HG02840 (cell line): Measurements from ENCODE around the gene NCS1.

Source experiments
- ATAC-seq: cut with Tn5 transposase; IDR thresholded peaks from one replicate; pipeline ENCODE4 v1.9.1; 2021; ENCODE audit warnings: mild to moderate bottlenecking, moderate library complexity, moderate number of reproducible peaks; ENCODE audit not compliant: unreplicated experiment, low FRiP score

NCS1 gene

DNA sequence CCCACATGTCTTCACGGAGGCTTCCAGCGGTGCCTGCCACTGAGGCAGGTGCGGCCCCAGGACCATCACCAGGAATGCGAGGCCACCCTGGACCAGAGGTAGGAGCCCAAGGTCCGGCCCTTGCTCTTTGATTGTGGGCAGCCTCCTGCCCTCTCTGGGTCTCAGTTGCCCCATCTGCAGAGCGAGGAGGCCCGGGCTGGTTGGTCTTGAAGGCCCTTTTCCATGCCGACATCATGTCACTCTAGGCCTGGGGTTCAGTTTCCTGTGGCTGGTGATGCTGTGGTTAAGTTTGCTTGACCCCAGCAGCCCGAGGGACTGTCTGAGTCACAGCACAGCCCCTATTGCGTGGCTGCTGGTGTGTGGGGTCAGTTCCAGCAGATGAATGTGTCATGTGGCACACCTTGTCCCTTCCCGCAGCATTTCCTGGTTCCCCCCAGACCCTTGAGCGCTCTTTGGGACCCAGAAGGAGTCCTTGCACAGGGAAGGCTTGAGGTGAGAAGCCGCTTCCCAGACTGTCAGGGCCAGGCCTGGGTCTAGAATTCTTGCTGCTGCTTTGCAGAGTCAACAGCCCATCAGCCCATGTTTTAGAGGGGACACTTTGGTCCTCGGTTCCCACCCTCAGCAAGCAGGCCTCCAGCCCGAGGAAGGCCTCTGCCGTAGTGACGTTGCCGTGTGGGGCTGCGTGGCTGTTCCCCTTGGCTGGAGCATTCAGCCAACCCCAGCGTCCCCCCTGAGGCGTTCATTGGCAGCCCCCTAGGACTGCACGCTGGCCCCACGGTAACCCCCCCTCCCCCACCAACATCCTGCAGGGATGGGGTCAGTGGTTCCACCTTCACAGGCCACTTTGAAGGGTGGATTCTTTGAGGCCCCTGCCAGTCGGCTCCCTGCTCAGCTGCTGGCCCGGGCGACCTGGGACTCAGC is 62.4 kb downstream of the NCS1 start:
- ATAC-seq = no peak

DNA sequence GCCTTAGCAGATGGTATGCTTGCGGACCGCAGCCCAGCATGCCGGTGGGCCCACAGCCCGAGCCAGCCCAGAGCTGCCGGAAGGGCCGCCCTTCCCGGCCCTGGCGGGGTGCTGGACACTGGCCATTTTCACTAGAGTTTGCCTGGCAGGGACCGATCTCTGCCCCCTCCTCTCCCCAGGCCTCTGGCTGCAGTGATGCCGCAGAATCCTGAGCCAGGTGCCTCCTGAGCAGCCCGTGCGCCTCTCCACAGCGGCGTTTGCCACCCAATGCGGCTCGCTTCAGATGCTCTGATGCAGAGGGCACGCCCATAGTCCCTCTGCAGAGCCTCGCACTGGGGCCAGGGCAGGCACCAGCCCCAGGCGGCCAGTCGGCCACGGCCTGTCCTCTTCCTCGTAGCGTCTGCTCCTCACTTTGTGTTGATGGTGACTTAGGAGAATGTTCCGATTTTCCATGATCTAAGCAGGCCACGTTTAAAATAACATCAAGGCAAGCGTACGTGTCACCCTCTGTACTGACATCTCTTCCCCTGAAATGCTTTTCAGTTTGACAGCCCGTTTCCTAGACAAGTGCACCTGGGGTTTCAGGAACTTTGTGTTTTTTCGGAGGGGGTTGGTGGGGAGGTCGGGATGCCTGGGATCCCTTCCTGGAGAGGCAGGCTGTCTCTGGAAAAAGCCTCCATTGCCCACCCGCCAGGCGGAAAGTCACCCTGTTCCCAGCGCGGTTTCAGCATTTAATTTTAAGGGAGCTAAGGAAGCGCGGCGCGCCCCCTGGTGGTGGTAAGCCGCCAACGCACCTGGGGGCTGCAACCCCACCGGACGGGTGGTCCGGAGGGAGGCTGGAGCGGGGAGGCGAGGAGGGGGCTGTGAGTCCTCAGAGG is 63.6 kb downstream of the NCS1 start:
- ATAC-seq = no peak

DNA sequence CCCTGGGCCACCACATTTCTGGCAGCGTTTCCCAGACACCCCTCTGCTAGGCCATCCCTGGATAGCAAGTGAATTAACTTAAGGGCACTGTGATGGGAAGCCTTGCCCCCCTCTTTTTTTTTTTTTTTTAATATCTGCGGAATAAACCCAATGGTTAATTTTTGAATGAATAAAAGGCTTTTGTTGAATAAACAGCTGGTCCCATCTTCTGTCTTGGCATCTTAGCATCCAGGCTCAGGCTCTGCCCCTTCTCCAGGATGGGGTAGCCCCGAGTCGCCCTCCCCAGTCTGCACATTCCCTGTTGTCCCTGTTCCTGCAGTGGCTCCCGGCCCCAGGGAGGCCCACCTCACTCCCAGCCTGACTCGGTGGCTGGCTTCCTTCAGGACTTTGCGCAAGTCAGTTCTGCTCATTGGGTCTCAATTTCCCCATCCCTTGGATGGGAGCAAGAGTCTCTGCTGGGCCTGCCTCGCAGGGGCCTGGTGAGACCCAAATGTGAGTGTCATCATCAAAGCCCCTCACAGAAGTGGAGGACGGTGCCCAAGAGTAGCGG is 64.3 kb downstream of the NCS1 start:
- no peak for ATAC-seq

DNA sequence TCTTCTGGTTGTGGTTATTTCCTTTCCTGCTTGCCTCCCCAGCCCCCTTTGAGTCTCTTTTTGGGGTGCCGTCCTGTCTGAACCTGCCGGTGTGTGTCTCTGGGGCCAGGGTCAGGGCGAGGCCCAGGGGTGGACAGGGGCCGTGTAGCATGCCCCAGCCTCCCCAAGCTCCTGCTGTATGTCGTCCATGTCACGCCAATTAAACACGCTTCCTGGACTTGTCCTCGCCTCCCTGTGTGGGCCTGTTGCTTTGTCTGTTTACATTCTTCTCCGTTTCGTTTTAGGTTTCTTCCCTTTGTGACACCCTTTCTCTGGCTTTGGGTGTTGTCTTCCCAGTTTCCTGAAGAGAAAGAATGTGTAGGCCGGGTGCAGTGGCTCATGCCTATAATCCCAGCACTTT is 64.9 kb downstream of the NCS1 start:
- ATAC-seq = no peak

DNA sequence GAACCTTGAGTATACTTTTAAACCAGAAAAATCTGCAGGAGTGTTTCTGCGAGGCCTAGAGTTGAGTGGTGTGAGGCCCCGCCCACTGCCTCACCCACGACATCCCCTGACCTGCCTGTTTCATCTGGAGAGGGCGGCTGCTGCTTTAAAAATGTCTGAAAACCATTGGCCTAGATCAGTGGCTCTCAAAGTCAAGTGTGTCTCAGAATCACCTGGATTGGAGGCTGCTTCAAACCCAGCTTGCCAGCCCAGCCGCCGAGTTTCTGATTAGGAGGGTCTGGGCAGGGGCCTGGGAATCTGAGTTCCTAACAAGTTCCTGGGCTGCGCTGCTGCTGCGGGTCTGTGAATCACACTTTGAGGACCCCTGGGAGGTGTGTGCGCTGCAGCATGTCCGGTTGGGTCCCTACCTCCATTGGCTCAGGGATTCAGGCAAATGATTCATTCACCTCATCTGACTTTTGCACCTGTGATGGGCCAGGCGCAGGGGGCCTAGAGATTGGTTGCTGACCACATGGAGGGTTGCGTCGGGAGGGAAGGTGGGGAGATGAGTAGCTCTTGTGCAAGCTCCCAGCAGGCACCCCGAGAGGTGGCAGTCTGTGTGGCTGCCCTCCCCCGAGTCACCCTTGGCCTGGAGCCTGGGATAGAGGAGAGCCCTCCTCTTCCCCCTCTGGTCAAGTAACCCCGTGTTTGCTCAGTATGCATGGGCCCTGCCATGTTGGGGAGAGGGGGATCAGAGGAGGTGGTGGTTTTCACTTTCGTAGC is 65.7 kb downstream of the NCS1 start:
- ATAC-seq = no peak

DNA sequence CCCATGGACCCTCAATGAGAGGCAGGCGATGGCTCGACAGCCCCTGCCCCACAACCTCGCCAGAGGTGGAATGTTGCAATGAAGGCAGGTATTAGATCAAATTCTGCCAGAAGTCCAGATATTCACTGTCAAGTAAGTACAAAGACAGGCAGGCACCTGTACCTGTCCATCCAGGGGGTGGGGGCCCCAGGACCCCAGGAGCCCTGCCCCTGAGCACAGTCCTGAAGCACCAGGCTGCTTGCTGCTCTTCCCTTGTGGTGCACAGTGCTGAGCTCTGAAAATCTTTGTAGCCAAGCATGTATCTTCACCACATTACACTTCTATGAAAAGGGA is 67.1 kb downstream of the NCS1 start:
- ATAC-seq = no peak

DNA sequence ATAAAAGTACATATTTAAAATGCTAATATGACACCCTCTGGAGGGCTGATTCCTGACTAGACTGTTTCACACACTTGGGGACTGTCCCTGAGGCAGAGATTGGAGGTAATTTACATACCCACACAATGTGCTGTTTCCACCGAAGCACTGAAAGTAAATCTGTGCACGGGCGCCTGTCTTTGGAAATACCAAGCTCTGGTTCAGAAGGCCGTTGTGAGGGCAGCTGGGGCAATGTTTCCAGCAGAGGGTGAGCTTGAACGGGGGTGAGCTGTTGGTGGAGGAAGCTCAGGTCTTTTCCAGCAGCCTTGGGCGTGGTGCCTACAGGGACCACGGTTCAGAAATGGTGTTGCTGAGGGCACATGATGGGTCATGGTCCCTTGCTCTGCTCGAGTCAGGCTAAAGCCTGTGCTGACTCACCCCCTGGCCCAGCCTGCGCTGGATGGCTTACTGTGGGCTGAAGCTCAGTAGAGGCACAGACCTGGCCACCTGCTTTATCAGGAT is 67.6 kb downstream of the NCS1 start:
- no peak for ATAC-seq

DNA sequence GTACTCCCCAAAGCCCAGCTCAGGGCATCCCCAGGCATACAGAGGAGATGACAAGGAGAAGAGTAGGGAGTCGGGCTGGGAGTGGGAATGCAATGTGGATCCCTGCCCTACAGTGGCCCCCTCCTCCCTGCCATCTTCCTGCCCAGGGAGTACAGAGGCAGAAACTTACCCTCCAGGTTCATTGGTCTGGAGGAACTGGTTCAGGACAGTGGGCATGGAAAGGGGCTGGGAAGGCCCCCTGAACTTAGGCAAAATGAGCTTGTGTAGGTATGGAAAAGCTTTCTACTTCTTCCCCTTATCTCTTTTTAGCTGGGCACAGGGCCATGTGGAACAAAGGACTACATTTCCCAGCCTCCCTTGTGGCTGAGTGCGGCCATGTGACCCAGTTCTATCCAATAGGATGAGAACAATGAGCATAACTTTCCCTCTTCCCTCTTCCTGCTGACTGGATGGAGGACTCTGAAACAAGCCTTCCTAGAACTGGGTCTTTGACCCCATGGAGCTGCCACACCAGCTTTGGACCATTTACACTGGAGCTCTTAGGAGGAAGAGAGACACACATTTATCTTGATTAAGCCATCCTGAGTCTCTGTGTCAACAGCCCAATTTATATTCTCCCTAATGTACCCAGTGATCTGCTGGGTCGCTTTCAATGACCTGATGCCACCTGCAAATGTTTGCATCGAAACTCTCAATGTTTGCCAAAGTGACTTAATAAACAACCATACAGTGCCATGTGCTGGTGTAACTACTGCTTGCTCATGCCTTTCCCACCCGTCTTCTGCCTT is 68.4 kb downstream of the NCS1 start:
- ATAC-seq = no peak

DNA sequence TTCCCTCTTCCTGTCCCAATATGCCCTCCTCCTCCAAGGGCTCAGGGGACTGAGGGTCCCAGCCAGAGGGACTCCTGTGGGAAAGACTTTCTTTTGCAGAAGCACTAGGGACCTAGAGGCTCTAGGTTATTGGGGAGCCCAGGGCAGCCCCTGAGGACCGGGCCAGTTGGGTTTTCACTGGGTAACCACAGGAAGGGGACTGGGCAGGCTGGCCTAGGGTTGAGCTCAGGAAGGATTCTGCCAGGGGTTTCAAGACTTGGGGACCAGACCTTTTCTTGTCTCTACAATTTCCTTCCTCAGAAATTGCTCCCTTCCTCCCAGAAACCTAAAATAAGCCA is 69.0 kb downstream of the NCS1 start:
- no peak for ATAC-seq

DNA sequence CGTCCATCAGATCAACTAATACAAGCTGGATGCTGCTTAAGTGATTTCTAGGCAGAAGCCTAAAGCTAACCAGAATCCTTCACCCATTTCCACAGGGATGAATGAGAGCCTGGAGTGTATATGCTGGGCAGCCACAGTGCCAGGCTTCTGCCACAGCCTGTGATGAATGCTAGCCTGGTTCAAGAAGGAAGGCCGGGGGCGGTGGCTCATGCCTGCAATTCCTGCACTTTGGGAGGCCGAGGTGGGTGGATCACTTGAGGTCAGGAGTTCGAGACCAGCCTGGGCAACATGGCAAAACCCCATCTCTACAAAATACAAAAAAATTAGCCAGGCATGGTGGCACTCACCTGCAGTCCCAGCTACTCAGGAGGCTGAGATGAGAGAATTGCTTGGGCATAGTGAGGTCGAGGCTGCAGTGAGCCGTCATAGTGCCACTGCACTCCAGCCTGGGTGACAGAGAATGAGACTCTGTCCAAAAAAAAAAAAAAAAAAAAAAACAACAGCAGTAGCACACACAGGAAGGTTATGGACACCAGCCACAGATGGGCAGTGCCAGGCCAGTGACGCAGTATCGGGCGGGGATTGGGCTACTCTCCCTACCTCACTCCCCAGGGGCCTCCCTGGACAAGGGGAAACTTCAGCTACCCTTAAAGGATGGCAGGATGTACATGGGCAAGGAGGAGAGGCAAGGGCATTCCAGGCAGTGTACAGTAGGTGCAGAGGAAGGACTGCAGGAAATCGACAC is 70.2 kb downstream of the NCS1 start:
- ATAC-seq = no peak

DNA sequence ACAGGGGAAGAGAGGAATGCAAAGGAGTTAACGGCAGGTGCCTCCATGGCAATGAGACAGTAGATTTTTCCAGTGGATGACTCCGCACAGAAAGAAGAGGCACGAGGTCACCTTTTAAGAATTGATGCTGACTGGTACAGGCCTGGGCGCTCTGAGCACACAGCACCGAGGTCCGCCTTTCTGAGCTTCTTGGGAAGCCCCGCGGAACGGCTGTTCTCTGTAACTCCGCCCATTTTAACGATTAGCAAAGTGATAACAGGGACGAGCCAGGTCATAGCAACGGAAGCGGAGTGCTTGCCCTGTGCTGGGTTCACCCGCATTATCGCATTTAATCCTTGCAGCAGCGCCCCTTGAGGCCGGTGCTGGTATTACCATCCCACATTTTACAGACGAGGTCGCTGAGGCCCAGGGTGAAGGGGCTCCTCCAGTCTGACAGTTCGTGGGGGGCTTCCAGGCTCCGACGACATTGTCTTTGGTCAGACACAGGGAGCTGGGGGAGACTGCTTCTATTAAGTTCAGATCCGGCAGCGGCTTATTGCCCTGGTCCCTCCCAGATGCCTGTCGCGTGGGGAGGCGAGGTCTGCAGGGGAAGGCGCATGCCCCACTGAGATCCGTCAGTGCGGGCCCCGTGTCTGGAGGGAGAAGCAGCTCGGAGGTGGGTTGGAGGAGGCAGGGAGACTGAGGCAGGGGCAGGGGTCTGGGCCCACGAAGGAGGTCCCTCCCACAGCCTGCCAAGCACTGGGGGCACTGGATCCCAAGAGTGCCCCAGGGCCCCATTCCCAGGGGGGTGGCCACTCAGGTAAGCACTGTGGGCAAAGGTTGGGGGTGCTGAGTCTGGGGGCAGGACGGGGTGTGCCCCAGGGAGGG is 71.0 kb downstream of the NCS1 start:
- no peak for ATAC-seq

DNA sequence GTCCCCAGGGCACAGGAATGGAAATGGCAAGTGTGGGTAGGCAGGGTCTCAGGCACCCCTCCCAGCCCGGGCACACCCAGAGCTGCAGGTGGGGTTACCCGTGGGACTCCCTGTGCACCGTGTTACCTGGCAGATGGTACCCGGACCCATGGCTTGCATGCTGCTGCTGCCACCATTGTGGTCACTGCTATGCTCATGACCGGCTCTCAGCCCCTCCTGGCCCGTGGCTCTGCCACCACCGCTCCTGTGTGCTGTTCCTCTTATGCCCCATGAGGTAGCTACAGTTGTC is 71.6 kb downstream of the NCS1 start:
- ATAC-seq = no peak

DNA sequence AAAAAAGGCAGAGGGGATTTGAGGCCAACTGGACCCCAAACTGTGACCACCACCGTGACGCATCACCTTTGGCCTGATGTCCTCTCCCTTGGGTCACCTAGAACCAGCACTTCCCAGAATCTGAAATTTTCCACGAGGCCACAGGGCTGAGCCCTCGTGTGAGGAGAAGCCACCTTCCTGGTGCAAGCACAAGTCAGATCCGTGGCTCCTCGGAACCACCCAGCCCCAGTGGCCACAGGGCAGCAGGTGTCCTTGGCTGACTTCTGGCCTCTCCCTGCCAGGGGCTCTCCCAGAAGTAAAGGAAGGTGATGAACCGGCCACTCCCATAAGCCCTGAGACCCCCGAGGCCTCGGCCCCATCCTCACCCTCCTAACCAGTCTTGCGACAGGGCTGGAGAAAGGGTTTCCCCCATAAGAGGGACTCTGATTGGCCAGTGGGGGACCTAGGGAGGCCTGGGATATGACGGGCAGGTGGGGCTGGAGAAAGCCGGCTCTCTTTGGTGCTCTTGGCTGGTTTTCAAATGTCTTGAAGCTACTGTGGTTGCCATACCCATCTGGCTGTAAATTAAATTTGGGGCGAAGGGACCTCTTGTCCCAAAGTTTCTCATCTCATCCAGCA is 72.5 kb downstream of the NCS1 start:
- ATAC-seq = no peak

DNA sequence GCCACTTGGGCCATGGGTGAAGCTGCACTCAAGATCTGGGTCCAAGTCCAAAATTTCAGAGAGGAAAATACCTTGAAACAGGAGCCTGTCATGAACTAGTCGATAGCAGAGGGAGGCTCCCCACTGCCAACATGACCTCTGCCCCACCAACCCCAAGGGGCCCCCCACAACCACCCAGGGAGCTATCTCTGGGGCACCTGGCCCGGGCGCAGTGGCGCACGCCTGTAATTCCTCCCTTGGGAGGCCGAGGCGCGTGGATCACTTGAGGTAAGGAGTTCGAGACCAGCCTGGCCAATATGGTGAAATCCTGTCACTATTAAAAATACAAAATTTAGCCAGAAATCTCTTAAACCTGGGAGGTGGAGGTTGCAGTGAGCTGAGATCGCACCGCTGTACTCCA is 73.3 kb downstream of the NCS1 start:
- no peak for ATAC-seq

DNA sequence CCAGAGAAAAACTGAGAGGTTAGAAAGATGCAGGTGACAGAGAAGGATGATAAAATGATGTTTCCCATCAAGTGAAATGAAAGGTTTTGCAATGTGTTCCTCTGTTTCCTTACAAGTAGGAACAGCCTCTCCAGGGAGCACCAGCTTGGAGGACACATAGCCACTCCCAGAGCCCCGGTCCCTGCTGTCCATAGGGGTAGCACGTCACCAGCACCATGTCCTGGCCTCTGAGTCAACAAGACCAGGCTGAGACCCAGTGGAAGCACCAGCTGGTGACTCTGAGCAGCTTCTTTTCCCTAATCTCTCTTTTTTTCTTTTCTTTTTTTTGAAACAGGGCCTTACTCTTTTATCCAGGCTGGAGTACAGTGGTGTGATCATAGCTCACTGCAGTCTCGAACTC is 73.9 kb downstream of the NCS1 start:
- ATAC-seq = no peak

DNA sequence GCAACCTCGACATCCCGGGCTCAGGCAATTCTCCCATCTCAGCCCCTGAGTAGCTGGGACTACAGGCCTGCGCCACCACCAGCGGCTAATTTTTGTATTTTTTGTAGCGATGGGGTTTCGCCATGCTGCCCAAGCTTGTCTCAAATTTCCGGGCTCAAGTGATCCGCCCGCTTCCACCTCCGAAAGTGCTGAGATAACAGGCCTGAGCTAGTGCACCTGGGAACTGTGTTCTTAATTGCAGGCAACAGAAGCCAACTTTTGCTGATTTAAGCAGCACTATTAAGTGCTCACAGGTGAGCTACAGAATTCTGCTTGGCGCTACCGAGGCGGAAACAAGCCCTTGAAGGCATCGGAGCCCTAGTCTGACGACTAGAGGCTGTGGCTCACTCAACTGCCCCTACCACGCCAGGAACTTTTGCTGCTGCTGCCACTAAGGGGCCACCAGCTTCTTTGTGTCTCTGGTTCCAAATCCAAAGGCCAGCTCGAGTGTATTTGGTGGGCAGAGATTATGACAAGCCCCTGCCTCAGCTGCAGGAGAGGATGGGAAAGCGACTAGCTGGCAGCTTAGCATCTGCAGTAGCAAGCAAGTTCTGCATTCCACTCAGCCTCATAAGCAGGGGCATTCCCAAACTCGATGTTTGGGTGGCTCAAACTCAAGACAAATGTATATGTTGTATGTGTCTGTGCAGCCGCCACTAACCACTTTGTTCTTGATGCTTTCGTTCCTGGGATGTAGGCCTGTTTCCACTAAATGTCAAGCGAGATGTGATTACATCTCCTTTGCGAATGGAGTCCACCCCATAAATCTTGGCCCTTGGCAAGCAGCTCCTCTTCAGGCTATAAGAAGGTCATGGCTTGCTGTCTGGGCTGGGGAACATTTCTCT is 82.8 kb downstream of the NCS1 start:
- ATAC-seq = no peak

DNA sequence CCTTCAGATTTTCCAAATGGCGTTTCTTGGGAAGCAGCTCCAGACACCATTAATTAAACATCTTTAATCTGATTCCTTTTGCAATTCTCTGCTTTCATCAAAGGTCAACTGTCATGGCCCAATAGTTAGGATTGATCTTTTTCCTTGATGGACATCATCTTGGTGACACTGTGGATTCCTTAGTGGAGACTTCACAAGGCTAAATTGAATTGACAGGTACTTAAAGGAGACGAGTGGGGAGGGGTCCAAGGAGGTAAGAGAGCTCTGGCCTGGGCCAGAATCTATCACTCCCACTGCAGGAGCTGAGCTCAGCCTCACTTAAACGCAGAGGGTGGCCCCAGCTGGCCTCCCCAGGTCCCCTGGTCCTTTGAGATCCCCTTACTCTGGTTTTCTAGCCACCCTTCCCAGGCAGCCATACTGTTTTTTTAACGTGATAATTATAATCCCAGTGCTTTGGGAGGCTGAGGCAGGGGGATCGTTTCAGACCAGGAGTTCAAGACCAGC is 83.5 kb downstream of the NCS1 start:
- no peak for ATAC-seq
